Stimulated activated CD8-positive, alpha-beta memory T cell treated with anti-CD3 and anti-CD28 coated beads, Interleukin-15, amount 100 ng/mL, for 24 hours (primary cell): ENCODE measurements around the gene CELA3B.
"Not testable (repeated sequence)": the region's sequence is repeated elsewhere in the genome, so short reads cannot be mapped to it uniquely, and the experiment has no call there.

Experiments
- DNase-seq: peaks from one replicate; pipeline ENCODE4 v3.0.0-alpha.2; 2020; ENCODE audit warnings: low read depth

Gene CELA3B

DNA sequence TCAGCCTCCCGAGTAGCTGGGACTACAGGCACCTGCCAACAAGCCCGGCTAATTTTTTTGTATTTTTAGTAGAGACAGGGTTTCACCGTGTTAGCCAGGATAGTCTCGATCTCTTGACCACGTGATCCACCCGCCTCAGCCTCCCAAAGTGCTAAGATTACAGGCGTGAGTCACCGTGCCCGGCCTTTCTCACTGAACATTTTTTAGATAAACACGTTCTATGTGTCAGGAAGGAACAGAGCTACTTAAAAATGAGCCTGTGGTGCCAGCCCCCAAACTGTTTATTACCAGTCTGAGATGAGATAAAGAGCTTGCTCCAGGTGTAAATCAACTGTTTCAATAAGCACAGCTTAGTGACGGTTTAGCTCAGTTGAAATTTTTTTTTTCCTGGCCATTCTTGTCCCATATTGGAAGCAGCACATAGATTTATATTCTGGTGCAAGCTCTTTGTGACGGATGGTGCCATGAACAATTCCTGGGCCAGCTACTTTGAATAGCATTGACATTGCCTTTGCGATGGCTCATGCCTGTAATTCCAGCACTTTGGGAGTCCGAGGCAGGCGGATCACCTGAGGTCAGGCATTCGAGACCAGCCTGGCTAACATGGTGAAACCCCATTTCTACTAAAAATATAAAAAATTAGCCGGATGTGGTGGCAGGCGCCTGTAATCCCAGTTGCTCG lies 33.7 kb upstream of the CELA3B start:
- not testable (repeated sequence) for DNase-seq

DNA sequence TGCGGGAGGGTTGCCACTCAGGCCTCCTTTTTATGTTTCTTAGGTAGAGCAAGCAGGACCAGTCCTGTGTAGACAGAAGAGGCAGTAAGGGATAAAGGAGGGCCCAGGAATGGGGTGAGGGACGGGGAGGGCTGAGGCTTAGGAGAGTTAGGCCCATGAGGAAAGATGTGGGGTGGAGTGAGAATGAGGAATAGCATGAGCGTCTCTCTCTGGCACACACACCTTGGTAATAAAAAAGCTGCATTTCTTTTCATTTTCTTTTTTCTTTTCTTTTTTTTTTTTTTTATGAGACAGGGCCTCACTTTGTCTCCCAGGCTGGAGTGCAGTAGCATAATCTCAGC lies 32.1 kb upstream of the CELA3B start:
- no peak for DNase-seq

DNA sequence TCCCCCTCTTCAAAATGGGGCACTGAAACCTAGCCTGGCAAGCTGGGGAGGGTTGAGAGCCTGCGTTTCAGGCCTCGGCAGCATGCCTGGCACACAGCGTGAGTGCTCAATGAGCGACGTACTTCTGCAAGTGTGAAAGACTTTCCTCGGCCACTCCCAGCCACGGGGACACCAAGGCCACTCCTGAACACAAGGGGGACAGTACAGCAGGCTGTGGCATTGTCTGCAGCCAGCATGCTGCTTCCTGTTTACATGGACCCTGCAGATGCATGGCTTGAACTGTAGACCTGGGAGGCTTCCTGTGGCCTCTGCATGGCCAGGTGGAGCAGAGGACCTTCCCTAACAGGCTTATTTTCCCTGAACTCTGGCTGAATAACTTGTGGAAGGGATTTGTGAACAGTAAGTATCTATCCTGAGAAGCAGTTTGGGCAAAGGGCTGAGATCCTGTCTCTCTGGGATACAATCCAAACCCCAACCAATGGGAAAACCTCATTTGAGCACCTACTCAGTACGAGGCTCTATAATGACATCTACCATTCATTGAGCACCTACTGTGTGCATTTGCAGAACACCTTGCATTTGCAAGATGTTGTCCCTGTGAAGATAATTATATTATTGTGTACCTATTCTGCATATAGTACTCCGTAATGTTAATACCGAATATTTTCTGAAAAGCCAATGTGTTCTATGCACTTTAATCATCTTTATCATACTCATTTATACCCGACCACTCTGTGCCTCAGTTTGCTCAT lies 29.8 kb upstream of the CELA3B start:
- no peak for DNase-seq

DNA sequence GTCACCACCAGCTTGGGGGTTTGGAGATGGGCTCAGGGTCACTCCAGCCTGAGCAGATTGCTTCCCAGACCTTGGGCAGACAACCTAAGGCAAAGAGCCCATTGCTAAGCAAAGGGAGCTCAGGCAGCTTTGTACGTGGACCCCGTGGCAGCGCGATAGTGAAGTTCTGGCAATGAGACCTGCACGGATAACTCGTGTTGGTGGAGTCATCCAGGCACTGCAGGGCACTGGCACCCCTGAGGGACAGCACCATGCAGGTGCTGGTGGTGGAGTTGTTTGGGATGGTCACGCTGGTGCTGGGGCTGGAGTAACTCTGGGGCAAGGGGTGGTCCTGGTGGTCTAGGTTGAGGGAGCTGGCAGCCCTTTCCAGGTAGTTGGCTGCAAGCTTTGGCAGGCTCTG lies 26.1 kb upstream of the CELA3B start:
- no peak for DNase-seq

DNA sequence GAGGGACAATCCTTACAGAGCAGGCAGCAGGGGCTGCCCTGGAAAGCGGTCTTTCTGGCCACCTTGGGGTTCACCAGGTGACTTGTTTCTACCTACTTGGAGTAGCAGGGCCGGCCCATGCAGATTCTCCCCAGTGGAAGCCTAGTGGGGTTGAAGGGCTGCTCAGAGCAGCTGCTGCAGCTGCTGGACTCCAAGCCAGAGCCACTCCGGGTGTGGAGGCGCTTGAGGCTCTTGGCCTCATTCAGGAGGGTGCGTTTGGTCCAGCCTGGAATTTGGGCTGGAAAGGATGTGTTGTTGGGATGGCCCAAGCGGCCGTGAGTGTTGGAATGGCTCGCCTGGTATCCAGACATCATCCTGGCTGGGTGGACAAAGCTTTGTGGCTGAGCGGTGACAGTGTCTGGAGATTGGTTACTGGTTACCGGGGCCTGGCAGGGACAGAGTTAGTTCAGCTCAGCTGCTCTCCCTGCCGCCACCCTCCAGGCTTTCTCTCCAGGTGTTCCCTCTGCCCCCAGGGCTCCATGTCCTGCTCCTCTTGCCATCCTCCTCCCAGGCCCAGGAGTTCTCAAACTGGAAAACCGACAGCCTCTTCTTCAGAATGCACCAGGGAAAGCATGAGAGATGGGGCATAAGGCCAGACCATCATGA lies 25.5 kb upstream of the CELA3B start:
- DNase-seq, result no peak

DNA sequence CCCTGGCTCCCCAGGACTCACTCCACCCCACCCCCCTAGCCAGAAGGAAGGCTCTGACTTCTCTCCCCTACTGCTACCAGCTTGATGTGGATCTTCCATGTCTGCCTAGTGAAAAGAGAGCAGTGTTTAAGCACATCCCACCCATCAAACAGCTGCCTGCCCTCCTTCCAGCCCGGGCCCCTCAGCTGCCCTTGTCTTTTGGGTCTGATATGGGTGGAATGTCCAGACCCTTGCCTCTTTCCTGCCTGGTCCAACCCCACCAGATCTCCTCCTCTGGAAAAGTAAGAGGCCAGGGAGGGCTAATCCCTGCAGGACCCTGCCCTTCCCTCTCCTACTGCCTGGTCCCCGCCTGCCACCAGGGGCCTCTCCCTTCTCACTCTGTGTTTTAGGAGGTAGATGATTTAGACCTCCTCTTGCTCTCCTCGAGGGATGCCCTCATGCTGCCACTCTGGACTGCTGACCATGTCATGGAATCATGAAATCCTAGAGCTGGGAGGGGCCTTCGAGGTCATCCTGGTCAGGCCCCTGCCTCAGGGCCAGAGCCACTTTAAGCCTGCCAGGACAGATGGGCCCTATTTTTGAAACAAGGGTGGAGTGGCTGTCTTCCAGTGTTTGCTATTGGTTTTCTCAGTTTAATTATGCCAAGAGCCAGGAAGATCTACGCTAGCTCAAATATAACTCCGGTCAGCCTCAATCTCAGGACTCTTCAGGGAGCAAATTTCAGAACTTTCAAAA lies 23.9 kb upstream of the CELA3B start:
- DNase-seq, result no peak

DNA sequence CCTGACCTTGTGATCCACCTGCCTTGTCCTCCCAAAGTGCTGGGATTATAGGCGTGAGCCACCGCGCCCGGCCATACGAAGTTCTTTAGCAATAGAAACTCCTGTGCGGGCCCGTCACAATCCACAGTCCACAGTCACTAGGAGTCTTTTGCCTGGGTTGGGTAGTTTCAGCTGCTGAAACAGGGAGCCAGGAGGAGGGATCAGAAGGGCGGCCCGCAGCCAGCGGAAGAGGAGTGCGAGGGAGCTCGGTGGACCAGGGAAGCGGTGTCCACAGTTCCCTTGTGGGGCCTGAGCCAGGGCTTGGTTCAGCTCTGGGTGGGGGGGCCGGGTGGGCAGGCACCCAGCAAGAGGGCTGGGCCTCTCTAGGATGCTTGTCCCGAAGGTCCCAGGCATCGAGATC lies 21.8 kb upstream of the CELA3B start:
- DNase-seq, result no peak

DNA sequence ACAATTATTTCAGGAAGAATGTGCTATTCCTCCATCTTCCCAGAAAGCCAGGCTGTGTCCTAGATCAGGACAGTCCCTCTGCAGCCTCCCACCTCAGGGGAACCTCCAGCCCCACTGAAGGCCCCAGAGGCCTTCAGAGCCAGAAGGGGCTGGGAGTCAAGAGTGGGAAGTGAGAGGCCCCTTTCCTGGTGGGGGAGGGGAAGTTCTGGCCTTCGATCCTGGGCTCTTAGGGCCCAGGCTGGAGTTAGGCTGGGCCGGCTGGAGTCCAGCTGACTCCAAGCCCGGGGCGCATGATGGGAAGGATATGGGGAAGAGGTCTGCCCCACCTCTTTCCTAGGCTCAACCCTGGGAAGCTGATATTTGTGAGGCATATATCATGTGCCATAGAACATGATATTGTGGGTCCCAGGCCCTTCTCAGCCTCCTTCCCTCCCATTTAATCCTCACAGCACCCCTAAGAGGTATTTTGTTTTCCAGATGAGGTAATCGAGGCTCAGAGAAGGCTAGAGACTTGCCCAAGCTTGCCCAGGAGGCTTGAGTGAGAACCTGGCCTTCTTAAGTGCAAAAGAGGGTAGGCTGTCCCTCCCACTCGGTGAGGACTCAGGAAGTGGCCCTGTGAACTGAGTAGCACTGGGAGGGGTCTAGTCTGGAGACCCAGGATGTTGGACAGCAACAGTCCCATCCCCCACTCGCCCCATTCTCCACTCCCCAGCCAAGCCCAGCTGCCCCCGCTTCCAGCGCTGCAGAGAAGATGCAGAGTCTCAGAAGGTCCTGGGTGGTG lies 21.1 kb upstream of the CELA3B start:
- no peak for DNase-seq

DNA sequence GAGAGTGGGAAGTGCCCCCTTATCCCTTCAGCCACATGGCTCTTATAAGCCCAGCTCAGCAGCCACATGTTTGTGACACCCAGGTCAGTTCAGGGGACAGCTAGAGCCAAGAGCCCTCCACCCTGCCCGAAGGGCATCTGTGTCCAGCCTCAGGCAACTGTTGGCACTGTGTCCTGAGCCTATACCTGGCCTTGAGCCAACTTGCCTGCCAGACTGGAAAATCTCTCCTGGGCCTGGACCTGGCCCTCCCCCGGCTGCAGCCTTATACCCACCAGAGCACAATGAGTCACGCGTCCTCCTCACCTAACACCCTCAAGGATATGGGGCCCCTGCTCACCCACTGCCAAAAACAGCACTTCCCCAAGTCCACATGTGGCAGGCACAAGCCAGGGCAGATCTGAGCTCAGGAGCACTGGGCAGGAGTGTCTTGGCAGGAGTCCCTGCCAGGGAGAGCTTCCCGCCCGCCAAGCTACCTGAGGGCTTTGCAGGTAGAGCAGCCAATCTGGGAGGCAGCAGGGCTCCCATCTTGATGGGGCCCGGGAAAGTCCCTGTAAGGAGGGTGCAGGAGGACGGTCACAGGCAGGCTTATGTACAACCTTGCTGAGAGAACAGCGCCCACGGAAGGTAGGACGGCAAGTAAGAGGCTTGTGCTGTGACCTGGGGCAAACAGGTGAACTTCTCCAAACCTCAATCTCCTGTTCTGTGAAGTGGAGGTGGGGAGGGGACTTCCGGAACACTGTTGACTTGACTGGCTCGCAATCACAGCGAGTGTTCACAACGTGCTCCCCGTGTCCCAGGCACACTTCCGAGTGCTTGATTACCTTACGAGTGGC lies 19.9 kb upstream of the CELA3B start:
- DNase-seq, result no peak

DNA sequence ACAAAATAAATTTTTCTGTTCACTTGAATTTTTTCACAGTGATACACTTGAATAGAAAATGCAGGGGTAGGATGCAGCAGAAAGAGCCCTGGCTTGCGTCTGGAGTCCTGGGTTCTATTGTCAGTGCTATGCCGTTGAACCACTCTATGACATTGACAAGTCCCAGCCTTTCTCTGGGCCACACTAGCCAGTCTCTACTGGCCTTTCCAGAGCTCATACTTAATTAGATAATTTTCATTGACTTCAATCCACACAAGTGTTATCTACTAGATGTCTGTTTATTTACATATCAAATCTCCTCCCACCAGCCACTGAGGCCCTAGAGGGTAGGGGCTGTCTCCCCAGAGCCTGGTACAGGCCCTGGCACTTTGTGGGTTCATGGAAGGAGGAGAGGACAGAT lies 15.5 kb upstream of the CELA3B start:
- DNase-seq, result no peak

DNA sequence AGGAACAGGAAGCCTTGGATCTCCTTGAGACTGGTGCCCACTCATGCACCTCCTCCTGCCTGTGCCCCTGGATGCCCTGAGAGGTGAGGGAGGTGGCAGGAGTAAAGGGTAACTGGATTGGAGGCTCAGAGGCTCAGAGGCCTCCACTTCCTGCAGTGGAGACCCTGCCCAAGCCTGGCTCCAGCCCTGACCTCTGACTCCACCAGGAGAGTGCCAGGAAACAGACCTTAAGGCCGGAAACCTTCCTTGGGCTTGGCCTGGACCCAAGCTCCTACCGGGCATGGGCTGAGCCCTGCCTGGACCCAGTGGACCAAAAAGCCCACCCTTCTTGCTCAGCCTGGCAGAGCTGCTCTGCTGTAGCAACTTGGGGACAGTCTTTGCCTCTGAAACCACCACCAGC lies 15.0 kb upstream of the CELA3B start:
- DNase-seq, result no peak

DNA sequence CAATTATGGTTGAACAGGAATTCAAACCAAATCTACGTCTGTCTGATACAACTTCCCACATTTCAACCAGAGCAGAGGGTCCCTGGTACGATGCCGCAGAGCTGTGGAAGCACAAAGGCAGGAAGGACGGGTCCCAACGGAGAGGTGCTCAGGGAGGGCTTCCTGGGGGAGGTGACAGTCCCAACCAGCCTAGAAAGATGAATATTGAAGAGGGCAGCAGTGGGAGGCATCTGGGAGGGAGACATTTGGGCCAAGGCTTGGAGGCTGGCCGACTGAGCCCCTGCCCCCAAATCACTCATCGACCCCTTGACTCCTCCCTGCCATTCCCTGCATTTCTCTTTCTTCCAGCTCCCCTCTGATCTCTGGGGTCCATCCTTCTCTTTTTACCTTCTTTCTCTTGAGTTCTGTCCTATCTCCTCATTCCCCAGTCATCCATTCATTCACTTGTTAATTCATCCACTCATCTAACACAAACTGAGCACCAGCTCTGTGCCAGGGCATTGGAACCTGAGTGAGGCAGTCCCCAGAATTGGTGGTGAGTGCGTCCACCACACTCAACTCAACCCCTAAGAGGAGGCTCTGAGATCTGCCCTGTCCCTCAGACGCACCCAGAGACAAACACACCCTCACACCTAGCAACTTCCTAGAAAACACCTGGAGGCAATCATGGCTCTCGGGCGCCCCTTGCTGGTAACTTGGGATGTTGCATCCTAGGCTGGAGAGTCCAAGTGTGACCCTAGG lies 13.2 kb upstream of the CELA3B start:
- peak; percentile 57 for DNase-seq

DNA sequence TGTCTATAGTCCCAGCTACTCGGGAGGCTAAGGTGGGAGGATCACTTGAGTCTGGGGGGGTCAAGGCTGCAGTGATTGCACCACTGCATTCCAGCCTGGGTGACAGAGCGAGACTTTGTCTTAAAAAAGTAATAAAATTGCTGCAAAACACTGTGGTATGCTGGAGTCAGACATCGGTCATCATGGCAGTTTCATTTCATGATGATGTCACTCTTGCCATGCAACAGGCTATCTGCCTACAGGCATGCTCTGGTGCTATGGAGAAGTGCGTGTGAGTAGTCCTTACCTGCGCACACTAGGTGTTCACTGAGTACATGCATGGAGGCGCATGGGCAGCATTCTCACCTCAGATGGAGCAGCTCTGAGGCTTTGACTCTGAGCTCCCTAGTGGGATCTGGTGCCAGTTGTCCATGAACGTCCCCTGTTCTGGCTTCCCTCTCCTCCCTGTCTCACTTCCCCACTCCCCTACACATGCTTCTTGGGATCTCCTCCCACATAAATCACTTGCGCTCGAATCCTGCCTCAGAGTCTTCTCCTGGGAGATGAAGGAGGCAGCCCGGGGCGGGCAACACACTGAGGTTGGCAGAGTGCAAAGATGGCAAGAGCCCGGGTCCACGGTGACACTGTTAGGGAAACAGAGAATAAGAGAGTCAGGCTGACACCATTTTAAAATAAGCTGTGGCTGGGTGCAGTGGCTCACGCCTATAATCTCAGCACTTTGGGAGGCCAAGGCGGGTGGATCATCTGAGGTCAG lies 10.4 kb upstream of the CELA3B start:
- no peak for DNase-seq

DNA sequence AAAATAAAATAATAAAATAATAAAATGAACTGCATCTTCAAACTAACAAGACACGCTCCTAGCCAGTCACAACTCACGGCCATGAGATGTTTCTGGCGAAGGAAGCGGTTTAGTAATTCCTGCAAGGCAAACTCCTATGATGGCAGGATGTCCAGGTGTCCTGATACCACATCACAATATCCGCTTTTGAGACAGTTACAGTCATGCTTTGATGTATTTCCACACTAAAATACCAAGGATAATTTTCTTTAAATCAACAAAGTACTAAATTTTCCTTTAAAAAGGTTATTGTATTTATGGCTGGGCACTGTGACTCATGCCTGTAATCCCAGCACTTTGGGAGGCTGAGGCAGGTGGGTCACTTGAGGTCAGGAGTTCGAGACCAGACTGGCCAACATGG lies 9.6 kb upstream of the CELA3B start:
- DNase-seq, result not testable (repeated sequence)

DNA sequence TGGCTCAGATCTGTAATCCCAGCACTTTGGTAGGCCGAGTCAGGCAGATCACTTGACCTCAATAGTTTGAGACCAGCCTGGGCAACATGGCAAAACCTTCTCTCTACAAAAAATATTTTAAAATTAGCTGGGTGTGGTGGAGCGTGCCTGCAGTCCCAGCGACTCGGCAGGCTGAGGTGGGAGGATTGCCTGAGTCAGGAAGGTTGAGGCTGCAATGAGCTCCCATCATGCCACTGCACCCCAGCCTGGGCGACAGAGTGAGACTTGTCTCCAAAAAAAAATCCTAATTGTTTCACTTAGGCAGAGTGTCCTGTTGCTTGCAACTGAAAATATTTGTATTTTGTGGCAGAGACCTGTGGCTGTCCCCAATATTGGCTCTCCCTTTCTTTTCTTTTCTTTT lies 7.8 kb upstream of the CELA3B start:
- DNase-seq, result not testable (repeated sequence)

DNA sequence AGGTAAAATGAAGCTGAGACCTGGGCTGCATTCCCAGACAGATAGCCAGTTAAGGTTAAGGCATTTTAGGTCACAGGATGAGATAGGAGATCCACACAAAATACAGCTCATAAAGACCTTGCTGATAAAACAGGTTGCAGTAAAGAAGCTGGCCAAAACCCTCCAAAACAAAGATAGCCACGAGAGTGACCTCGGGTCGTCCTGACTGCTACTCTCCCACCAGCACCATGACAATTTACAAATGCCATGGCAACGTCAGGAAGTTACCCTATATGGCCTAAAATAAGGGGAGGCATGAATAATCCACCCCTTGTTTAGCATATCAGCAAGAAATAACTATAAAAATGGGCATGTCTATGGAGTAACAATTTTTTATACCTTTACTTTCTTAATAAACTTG lies 6.3 kb upstream of the CELA3B start:
- DNase-seq, result not testable (repeated sequence)

DNA sequence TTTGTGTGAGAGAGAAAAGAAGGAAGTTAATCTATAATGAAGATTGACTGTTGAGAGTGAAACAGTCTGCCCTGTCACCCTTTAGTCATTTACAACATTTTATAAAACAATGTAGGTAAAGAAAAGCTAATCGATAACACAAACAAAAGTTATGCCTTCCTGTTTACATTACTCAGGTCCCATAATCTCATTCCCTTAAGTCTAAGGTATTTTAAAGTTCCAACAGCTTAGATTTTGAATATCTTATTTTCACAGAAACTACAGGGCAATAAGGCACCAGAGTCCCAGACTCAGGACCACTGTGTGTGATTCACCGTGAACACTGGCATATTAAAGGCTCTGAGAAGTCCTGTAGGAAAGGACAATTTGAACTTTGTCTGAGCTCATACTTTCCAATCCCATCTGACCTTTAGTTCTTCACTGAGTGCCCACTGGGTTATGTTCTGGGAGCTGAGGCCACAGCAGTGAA lies 3.8 kb upstream of the CELA3B start:
- not testable (repeated sequence) for DNase-seq

DNA sequence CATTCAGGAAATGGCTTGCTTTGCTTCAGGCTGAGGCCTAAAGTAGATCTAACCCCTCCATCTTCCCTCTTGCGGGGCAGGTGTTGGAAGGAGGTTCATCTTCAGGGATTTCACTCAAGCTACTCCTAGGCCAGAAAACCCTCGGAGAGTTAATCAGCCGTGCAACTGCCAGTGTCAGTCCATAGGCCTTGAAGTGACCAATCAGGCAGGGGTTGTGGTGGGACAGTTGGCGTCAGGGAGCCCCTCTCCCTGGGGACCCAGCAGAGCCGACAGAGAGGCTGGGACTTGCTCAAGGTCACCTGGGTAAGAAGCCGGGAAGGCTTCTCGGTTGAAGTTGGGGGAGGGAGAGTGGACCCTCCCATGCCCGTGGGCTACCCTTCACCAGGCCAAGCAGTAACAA lies 2.9 kb upstream of the CELA3B start:
- not testable (repeated sequence) for DNase-seq

DNA sequence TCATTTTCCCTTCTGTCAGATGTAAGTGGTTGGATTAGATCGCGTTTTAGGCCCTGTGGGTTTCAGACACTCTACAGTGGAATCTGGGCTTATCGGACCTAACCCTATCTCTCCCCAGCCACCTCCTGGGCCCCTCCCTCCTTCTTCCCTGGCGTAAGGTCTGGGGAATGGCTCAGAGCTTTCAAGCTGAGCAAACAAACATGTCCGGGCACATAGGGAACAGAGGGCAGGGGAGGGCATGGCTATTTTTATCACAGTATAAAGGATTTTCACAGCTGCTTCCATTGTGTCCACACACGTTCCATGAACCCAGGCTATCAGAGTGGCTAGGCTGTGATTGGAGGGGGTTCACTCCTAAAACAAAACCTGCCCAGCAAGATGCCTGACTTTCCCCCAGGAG lies 2.1 kb upstream of the CELA3B start:
- not testable (repeated sequence) for DNase-seq
